Measurements from ENCODE around the gene CFAP119. TPM values are rescaled to one million over a fixed set of nuclear protein-coding genes. Genes with fewer than 3 reads are reported as not detected.
"Not testable (repeated sequence)": the region's sequence is repeated elsewhere in the genome, so short reads cannot be mapped to it uniquely, and the experiment has no call there.

CFAP119 gene
- total RNA-seq, result 10 to 100 TPM in 1 of 4 donors, 1 to 10 TPM in 3; 3.7 to 12.6 (median 8.2) TPM

DNA sequence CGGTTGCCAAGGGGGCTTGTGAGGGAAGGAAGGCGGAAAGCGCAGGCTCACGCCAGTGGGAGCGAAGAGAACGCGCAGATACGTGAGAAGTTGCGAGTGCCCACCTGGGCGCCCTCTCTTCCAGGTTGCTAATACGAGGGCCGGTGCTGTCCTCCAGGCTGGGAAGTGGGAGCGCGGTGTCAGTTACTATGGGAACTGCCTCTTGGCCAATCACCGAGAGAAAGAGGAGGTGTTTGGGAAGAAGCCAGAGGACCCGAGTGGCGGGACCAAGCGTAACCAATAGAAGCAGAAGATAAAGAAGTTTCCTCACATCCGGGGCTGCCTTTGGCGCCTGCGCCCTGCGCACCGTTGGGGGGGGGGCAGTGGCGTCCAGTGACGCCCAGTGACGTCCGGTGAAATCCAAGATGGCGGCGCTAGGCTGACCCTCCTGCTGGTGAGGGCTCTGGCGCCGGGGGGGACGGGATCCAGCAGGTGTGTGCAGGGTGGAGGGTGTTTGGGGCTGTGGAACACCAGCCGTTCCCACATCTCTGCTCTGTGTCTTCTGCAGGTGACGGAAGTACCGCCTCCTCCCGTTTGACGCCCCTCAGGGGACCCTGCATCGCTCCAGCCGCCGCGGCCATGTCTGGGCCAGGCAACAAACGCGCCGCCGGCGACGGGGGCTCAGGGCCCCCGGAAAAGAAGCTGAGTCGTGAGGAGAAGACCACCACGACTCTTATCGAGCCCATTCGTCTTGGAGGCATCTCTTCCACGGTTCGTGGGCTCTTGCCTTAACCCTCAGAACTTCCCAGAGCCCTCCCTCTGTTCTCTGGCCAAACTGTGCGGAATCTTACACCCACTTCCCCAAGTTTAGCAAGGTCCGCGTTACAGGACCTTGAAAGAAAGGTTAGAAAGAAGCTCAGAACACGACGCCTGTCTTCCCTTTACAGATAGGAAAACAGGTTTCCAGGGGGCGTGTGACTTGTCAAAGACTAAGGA, at the start of gene CFAP119, which contains the start of gene RNF40:
Gene CFAP119 (minus strand): TSS at position 135 of the 975 bp plus-strand sequence. CDS start 314 bp downstream, outside the sequence.
Gene RNF40 (plus strand): TSS at position 395 of the 975 bp plus-strand sequence. CDS start 224 bp downstream, at position 619.
- no peaks in the 10 kb centered on the region for H3K27me3 ChIP-seq

DNA sequence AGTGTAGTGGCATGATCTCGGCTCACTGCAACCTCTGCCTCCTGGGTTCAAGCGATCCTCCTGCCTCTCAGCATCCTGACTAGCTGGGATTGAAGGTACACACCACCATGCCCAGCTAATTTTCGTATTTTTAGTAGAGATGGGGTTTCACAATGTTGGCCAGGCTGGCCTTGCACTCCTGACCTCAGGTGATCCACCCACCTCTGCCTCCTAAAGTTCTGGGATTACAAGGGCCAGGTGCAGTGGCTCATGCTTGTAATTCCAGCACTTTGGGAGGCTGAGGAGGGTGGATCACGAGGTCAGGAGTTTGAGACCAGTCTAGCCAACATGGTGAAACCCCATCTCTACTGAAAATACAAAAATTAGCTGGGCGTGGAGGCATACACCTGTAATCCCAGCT, 47.8 kb upstream of the CFAP119 start:
- H3K27ac ChIP-seq; H3K27me3 ChIP-seq; H3K9me3 ChIP-seq; H3K36me3 ChIP-seq; H3K4me3 ChIP-seq; DNase-seq (ENCODE audit: low spot score in 2 of 2): not testable (repeated sequence)
- peaks cover 0 to 37% (median 15%) of the 10 kb centered on the region in 4 donors for H3K4me1 ChIP-seq
- WGBS, 2 donors, result 79 to 83% methylated on average over 5 of the region's 5 CpGs

More for the DNA sequence above, at the start of gene CFAP119, which contains the start of gene RNF40:
- peaks cover 18 to 65% (median 29%) of the 10 kb centered on the region in 3 donors for H3K36me3 ChIP-seq
- peak; percentile 90 to 96 for TF ChIP-seq EP300 (IDR thresholded peaks at IDR 0.05)
- peak; percentile 63 to 77 for TF ChIP-seq POLR2A (IDR thresholded peaks at IDR 0.05)
- TF ChIP-seq, protein P1, sequence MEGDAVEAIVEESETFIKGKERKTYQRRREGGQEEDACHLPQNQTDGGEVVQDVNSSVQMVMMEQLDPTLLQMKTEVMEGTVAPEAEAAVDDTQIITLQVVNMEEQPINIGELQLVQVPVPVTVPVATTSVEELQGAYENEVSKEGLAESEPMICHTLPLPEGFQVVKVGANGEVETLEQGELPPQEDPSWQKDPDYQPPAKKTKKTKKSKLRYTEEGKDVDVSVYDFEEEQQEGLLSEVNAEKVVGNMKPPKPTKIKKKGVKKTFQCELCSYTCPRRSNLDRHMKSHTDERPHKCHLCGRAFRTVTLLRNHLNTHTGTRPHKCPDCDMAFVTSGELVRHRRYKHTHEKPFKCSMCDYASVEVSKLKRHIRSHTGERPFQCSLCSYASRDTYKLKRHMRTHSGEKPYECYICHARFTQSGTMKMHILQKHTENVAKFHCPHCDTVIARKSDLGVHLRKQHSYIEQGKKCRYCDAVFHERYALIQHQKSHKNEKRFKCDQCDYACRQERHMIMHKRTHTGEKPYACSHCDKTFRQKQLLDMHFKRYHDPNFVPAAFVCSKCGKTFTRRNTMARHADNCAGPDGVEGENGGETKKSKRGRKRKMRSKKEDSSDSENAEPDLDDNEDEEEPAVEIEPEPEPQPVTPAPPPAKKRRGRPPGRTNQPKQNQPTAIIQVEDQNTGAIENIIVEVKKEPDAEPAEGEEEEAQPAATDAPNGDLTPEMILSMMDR (IDR thresholded peaks at IDR 0.05), result peak in 2 of 5 experiments; percentile 32 to 49
- H3K27ac ChIP-seq, result peak within 1 kb of the TSS; percentile 74 to 98 (median 94)
- H3K4me1 ChIP-seq, result peaks cover 3 to 35% (median 17%) of the 10 kb centered on the region in 4 donors
- peak within 1 kb of the TSS; percentile 54 to 93 (median 76) for H3K4me3 ChIP-seq
- H3K9me3 ChIP-seq, result no peaks in the 10 kb centered on the region
- 1% methylated on average over 51 to 56 of the region's 60 CpGs for WGBS, 2 donors
- peak; percentile 92 to 98 for DNase-seq (ENCODE audit: low spot score in 2 of 2)

DNA sequence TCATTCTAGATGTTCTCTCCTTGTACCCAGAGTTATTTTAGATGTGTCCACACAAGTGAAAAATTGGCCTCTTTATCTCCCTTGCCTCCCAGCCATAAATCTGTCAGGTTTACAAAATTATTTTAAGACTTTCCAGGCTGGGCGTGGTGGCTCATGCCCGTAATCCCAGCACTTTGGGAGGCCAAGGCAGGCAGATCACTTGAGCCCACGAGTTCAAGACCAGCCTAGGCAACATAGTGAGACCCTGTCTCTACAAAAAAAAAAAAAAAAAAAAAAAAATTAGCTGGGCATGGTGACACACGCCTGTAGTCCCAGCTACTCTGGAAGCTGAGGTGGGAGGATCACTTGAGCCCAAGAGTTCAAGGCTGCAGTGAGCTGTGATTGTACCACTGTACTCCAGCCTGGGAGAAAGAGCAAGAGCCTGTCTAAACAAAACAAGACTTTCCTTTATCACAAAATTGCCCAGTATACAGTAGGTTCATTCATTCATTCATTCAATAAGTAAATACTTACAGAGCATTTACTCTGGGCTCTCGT, 47.1 kb upstream of the CFAP119 start:
- H3K9me3 ChIP-seq; DNase-seq (ENCODE audit: low spot score in 2 of 2); H3K4me3 ChIP-seq; H3K27me3 ChIP-seq; H3K36me3 ChIP-seq; H3K27ac ChIP-seq: not testable (repeated sequence)
- H3K4me1 ChIP-seq, result peaks cover 0 to 33% (median 14%) of the 10 kb centered on the region in 4 donors
- 63 to 67% methylated on average over 5 of the region's 5 CpGs for WGBS, 2 donors

DNA sequence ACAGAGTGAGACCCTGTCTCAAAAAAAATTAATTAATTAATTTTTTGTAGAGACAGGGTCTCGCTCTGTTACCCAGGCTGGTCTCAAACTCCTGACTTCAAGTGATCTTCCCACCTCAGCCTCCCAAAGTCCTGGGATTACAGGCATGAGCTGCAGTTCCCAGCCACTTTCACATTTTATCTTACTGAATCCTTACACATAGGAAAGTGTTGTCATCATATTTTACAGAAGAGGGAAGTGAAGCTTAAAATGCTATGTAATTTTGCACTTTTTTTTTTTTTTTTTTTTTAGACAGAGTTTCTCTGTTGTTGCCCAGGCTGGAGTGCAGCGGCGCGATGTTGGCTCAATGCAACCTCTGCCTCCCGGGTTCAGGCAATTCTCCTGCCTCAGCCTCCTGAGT, 46.3 kb upstream of the CFAP119 start:
- 91% methylated on average over 5 of the region's 5 CpGs for WGBS, 2 donors
- DNase-seq (ENCODE audit: low spot score in 2 of 2), result no peak
- no peaks in the 10 kb centered on the region for H3K36me3 ChIP-seq
- no peak overlapping the region for H3K4me3 ChIP-seq
- TF ChIP-seq, protein P1 (IDR thresholded peaks at IDR 0.05), result no peak
- TF ChIP-seq POLR2A (IDR thresholded peaks at IDR 0.05), result no peak
- TF ChIP-seq EP300 (IDR thresholded peaks at IDR 0.05), result no peak
- no peaks in the 10 kb centered on the region for H3K27me3 ChIP-seq
- H3K27ac ChIP-seq, result no peak overlapping the region
- peaks cover 0 to 26% (median 7%) of the 10 kb centered on the region in 4 donors for H3K4me1 ChIP-seq
- H3K9me3 ChIP-seq, result no peaks in the 10 kb centered on the region

DNA sequence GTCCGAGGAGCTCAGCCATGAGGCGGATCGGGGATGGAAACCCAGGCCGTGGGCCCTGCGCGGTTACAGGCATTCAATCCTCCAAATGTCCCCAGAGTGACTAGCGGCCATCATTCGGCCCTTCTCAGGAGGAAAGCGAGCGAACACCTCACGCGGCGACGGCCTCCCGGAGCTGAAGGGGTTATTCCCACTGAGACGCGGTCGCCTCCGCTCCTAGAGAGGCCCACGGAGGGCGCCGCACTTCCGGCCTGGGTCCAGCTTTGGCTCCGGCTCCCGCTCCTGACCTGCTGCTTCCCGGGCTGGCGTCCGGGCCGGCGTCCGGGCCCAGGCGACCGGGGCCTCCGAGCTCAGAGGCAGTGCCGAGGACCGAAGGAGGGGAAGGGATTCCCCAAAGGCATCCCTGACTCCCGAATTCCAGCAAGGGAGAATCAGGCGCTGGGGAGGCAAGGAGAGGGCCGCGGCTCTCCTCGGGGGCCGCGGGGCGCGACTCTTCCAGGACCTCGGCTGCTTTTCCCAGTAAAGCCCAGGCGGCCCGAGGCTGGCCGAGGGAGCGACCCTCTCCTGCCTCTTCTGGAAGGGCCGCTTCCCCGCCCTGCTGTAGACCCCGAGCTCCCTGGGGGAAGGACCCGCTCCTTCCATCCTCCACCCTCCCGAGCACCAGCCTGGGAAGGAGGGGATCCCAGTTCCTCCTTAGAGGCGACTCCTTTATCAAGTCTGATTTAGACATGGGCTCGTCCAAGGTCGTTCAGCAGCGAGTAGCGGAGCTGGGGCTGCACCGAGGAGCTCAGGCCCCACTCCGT, 43.7 kb upstream of the CFAP119 start:
- Histone ChIP-seq H3K4me1 (peaks cover 0 to 26% (median 7%) of the 10 kb centered on the region in 4 donors), H3K36me3 (no peaks in the 10 kb centered on the region), H3K4me3 (peak overlapping the region; percentile 66 to 98 (median 91)), H3K9me3 (no peaks in the 10 kb centered on the region), H3K27me3 (no peaks in the 10 kb centered on the region), H3K27ac (peak overlapping the region; percentile 56 to 97 (median 92))
- 1 to 3% methylated on average over 8 to 44 of the region's 62 CpGs for WGBS, 2 donors
- peak; percentile 69 to 75 for DNase-seq (ENCODE audit: low spot score in 2 of 2)
- TF ChIP-seq, protein P1 (IDR thresholded peaks at IDR 0.05), result peak in 2 of 5 experiments; percentile 9 to 41
- TF ChIP-seq EP300 (IDR thresholded peaks at IDR 0.05), result peak; percentile 67 to 95
- TF ChIP-seq POLR2A (IDR thresholded peaks at IDR 0.05), result peak; percentile 76 to 78

Data from tibial nerve (tissue), 4 donors.